Vagina (tissue), 2 donors: Measurements from ENCODE around the gene ELANE.

Experiments
- POLR2AphosphoS5 ChIP-seq, 2 donors: sonication (generic); formaldehyde crosslinking; IDR thresholded peaks; one replicate each; pipeline ENCODE4 v1.9.0; 2017; ENCODE audit warnings: antibody characterized with exemption in 2 of 2, mild to moderate bottlenecking in 2 of 2, low read depth in 1 of 2; ENCODE audit not compliant: insufficient read depth in 1 of 2
- TF ChIP-seq, protein P1 (sequence below), 3 experiments: fragments of 450-650 bp in 2 of 3; fragments of 200-600 bp in 1 of 3; sonication (generic) in 1 of 3; IDR thresholded peaks; one replicate each; pipeline ENCODE4 v1.5.1; 2017 to 2019; ENCODE audit warnings: antibody characterized with exemption in 3 of 3, mild to moderate bottlenecking in 2 of 3, moderate library complexity in 2 of 3

DNA sequence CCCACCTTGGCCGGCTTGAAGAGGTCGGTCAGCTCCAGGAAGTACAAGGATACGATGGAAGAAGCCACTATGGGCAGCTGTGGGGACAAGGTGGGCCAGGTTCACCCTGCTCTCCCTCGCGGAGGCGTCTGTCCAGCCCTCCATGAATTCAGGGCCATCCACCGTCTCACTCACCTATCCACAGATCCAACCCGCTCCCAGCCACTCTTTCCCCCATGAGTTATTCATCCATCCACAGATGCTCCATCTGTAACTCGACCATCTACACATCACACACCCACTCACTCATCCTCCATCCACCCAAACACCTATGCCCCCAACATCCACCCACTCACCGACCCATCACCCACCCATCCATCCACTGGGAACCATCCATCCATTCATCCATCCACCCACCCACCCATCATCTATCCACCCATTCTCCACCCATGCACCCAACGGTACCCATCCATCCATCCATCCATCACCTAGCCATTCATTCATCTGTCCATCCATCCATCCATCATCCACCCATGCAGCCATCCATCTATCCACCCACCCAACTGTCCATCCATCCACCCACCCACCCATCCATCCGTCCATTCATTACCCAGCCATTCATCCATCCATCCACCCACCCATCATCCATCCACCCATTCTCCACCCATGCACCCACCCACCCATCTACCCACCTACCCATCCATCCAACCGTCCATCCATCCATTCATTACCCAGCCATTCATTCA, 36.2 kb upstream of the ELANE start:
- TF ChIP-seq, protein P1, sequence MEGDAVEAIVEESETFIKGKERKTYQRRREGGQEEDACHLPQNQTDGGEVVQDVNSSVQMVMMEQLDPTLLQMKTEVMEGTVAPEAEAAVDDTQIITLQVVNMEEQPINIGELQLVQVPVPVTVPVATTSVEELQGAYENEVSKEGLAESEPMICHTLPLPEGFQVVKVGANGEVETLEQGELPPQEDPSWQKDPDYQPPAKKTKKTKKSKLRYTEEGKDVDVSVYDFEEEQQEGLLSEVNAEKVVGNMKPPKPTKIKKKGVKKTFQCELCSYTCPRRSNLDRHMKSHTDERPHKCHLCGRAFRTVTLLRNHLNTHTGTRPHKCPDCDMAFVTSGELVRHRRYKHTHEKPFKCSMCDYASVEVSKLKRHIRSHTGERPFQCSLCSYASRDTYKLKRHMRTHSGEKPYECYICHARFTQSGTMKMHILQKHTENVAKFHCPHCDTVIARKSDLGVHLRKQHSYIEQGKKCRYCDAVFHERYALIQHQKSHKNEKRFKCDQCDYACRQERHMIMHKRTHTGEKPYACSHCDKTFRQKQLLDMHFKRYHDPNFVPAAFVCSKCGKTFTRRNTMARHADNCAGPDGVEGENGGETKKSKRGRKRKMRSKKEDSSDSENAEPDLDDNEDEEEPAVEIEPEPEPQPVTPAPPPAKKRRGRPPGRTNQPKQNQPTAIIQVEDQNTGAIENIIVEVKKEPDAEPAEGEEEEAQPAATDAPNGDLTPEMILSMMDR (IDR thresholded peaks at IDR 0.05): no peak
- TF ChIP-seq POLR2AphosphoS5 (IDR thresholded peaks at IDR 0.05; ENCODE audit: insufficient read depth in 1 of 2, low read depth in 1 of 2): no peak
